PC-3 (cell line): ENCODE results near the gene DICER1. TPM values are rescaled to one million over a fixed set of nuclear protein-coding genes. Genes with fewer than 3 reads are reported as not detected.

Experiments
- ATAC-seq: fragments of 200-7000 bp; cut with Tn5 transposase; 2 replicates; pipeline ENCODE4 v1.9.1; 2020; ENCODE audit warnings: mild to moderate bottlenecking, moderate library complexity
- BruUV-seq: library from RNA; stranded (reverse); fragments of 400-500 nt; replicated peaks from 2 replicates; lab custom pipeline; 2021; lab: Mats Ljungman, UMichigan
- CTCF ChIA-PET: fragments of 300-600 bp; sonication (Branson Sonifier 250); formaldehyde crosslinking; loops from one replicate; lab custom pipeline; 2022; ENCODE audit warnings: antibody characterized with exemption; lab: Charles Lee
- POLR2A ChIA-PET: fragments of 300-600 bp; sonication (Branson Sonifier 250); formaldehyde crosslinking; loops from one replicate; lab custom pipeline; 2022; ENCODE audit warnings: antibody characterized with exemption; ENCODE audit not compliant: unreplicated experiment; lab: Charles Lee
- DNase-seq: peaks from one replicate; pipeline ENCODE4 v3.0.0-alpha.2; 2015
- H2AFZ ChIP-seq: fragments of 300-600 bp; sonication (generic); 2 replicates; pipeline ENCODE4 v1.6.0; 2016; ENCODE audit warnings: antibody characterized with exemption, low read length
- H3F3A ChIP-seq: fragments of 300-600 bp; sonication (generic); one replicate; pipeline ENCODE4 v1.6.0; 2017; ENCODE audit warnings: antibody characterized with exemption, low read length, control low read depth, mild to moderate bottlenecking; ENCODE audit not compliant: unreplicated experiment
- H3K27ac ChIP-seq: fragments of 300-600 bp; sonication (generic); 2 replicates; pipeline ENCODE4 v1.5.1; 2016; ENCODE audit warnings: mild to moderate bottlenecking, low read length
- H3K27me3 ChIP-seq: fragments of 300-600 bp; sonication (generic); 2 replicates; pipeline ENCODE4 v1.6.1; 2016; ENCODE audit warnings: low read length, mixed read lengths
- H3K36me3 ChIP-seq: fragments of 300-600 bp; sonication (generic); 2 replicates; pipeline ENCODE4 v1.6.1; 2016; ENCODE audit warnings: low read depth, mixed run types, low read length, mixed read lengths
- H3K4me1 ChIP-seq: fragments of 300-600 bp; sonication (generic); 2 replicates; pipeline ENCODE4 v1.5.1; 2016; ENCODE audit warnings: low read length; ENCODE audit not compliant: insufficient read depth
- H3K4me2 ChIP-seq: fragments of 300-600 bp; sonication (generic); 2 replicates; pipeline ENCODE4 v1.6.0; 2016; ENCODE audit warnings: low read length
- H3K4me3 ChIP-seq: fragments of 300-600 bp; sonication (generic); 2 replicates; pipeline ENCODE4 v1.5.1; 2016; ENCODE audit warnings: mild to moderate bottlenecking, low read length, mixed read lengths
- H3K79me2 ChIP-seq: fragments of 300-600 bp; sonication (generic); 2 replicates; pipeline ENCODE4 v1.6.1; 2017; ENCODE audit warnings: low read length, mixed read lengths
- H3K9ac ChIP-seq: fragments of 300-600 bp; sonication (generic); 2 replicates; pipeline ENCODE4 v1.6.0; 2016; ENCODE audit warnings: mild to moderate bottlenecking, low read length
- H3K9me2 ChIP-seq: fragments of 300-600 bp; sonication (generic); replicated peaks from 2 replicates; pipeline ENCODE4 v1.6.1; 2016; ENCODE audit warnings: mixed run types, low read length, mixed read lengths
- H3K9me3 ChIP-seq: fragments of 300-600 bp; sonication (generic); 2 replicates; pipeline ENCODE4 v1.6.1; 2016; ENCODE audit warnings: low read length, mixed read lengths
- H4K20me1 ChIP-seq: fragments of 300-600 bp; sonication (generic); 2 replicates; pipeline ENCODE4 v1.6.1; 2016; ENCODE audit warnings: low read length, mixed read lengths
- EZH2 ChIP-seq: fragments of 300-600 bp; sonication (generic); IDR thresholded peaks from one replicate; pipeline ENCODE4 v1.6.1; 2017; ENCODE audit warnings: antibody characterized with exemption, mild to moderate bottlenecking, low read length; ENCODE audit not compliant: unreplicated experiment
- EZH2phosphoT487 ChIP-seq: fragments of 300-600 bp; sonication (generic); IDR thresholded peaks from 2 replicates; pipeline ENCODE4 v1.6.1; 2018; ENCODE audit warnings: mild to moderate bottlenecking, antibody characterized with exemption, low read length, borderline replicate concordance
- intact Hi-C: fragments of 100-400 bp; cut with micrococcal nuclease; formaldehyde crosslinking; loops from 2 replicates; pipeline ENCODE4 v1.9.0; 2023
- total RNA-seq: library from RNA; depleted of rRNA; stranded (reverse); fragments of >200 nt; gene quantifications from 2 replicates; pipeline ENCODE4 v1.2.3, GENCODE V29; 2014
- TF ChIP-seq, protein P1 (sequence below): fragments of 300-600 bp; sonication (generic); conservative IDR thresholded peaks from 2 replicates; pipeline ENCODE4 v1.5.1; 2017; ENCODE audit warnings: antibody characterized with exemption, low read depth, mild to moderate bottlenecking, low read length

DICER1 gene
- total RNA-seq, 1 experiment from 2014 or later = 29.9 TPM

DNA sequence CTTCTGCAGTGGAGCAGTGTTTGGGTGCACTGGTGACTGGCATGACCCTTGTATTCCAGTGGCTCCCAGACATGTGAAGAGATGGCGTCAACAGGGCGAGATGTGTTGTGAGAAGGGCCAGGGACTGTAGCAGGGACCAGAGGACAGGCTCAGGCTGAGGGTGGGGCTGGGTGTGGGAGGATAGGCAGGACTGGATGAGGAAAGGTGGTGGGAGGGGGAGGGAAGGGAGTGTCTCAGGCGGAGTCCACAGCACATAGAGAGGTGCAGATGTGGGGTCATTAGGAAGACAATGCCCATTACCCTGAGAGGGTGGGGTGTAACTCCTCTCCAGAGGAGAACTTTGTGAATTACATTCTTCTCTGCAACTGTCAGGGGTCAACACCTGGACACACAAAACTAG is 78.5 kb downstream of the DICER1 start:
- no peaks in the 10 kb centered on the region for H3K9me2 ChIP-seq
- H3K4me3 ChIP-seq = no peak overlapping the region
- TF ChIP-seq EZH2phosphoT487 (no peak), EZH2 (no peak)
- TF ChIP-seq, protein P1, sequence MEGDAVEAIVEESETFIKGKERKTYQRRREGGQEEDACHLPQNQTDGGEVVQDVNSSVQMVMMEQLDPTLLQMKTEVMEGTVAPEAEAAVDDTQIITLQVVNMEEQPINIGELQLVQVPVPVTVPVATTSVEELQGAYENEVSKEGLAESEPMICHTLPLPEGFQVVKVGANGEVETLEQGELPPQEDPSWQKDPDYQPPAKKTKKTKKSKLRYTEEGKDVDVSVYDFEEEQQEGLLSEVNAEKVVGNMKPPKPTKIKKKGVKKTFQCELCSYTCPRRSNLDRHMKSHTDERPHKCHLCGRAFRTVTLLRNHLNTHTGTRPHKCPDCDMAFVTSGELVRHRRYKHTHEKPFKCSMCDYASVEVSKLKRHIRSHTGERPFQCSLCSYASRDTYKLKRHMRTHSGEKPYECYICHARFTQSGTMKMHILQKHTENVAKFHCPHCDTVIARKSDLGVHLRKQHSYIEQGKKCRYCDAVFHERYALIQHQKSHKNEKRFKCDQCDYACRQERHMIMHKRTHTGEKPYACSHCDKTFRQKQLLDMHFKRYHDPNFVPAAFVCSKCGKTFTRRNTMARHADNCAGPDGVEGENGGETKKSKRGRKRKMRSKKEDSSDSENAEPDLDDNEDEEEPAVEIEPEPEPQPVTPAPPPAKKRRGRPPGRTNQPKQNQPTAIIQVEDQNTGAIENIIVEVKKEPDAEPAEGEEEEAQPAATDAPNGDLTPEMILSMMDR = no peak
- no peaks in the 10 kb centered on the region for H3K4me1 ChIP-seq
- H2AFZ ChIP-seq = no peak overlapping the region
- intact Hi-C loops = no loop called here
- BruUV-seq = no TSS peak
- H4K20me1 ChIP-seq = no peaks in the 10 kb centered on the region
- no peaks in the 10 kb centered on the region for H3F3A ChIP-seq
- POLR2A ChIA-PET = no interaction called here
- DNase-seq = no peak
- H3K36me3 ChIP-seq = no peaks in the 10 kb centered on the region
- no peak overlapping the region for H3K27ac ChIP-seq
- CTCF ChIA-PET = no interaction called here
- H3K4me2 ChIP-seq = no peak overlapping the region
- H3K79me2 ChIP-seq = no peaks in the 10 kb centered on the region
- peaks cover 12% of the 10 kb centered on the region for H3K27me3 ChIP-seq
- no peak for ATAC-seq
- no peak overlapping the region for H3K9ac ChIP-seq
- H3K9me3 ChIP-seq = no peaks in the 10 kb centered on the region

- Histone ChIP-seq H2AFZ (no peak overlapping the region), H3K27ac (no peak overlapping the region), H3K27me3 (peaks cover 27% of the 10 kb centered on the region), H3F3A (no peaks in the 10 kb centered on the region), H3K9me3 (no peaks in the 10 kb centered on the region), H3K9ac (no peak overlapping the region), H3K4me2 (no peak overlapping the region), H4K20me1 (no peaks in the 10 kb centered on the region), H3K79me2 (no peaks in the 10 kb centered on the region), H3K4me3 (no peak overlapping the region), H3K9me2 (no peaks in the 10 kb centered on the region), H3K36me3 (no peaks in the 10 kb centered on the region), H3K4me1 (no peaks in the 10 kb centered on the region)
- BruUV-seq = no TSS peak
- intact Hi-C loops = no loop called here
- CTCF ChIA-PET = no interaction called here
- DNase-seq (no peak), ATAC-seq (no peak)
- TF ChIP-seq, protein P1 = no peak
- TF ChIP-seq EZH2 = no peak
- TF ChIP-seq EZH2phosphoT487 = no peak
- POLR2A ChIA-PET = no interaction called here
Measured at GRCh38 chr14:95077345-95077744, 80.0 kb downstream of the DICER1 start.

DNA sequence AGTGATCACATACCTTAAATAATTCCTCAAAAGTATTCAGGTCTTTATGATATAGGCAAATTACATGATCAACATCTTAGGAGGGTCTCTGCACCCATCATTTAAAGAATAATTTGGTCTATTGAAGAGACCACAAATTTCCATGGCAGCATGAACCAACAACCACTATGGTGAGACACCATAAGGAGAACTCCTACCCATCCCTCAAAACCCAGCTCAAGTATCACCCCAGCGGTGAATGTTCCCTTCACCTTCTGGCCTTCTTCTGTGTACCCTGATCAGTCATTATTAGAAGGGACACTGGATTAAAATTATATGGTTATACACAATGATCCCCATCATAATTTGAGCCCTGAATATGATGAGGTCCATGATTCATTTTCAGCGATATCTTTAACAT is 81.5 kb downstream of the DICER1 start:
- no peak overlapping the region for H3K27ac ChIP-seq
- DNase-seq (no peak), ATAC-seq (no peak)
- no peak overlapping the region for H3K9ac ChIP-seq
- no peaks in the 10 kb centered on the region for H3K79me2 ChIP-seq
- H3K4me3 ChIP-seq = no peak overlapping the region
- peaks cover 36% of the 10 kb centered on the region for H3K27me3 ChIP-seq
- TF ChIP-seq EZH2phosphoT487 = no peak
- TF ChIP-seq, protein P1 = no peak
- no peak for TF ChIP-seq EZH2
- CTCF ChIA-PET = no interaction called here
- no peaks in the 10 kb centered on the region for H3K4me1 ChIP-seq
- H3K9me3 ChIP-seq = no peaks in the 10 kb centered on the region
- H3K9me2 ChIP-seq = no peaks in the 10 kb centered on the region
- H3K4me2 ChIP-seq = no peak overlapping the region
- H3K36me3 ChIP-seq = no peaks in the 10 kb centered on the region
- H4K20me1 ChIP-seq = no peaks in the 10 kb centered on the region
- no peak overlapping the region for H2AFZ ChIP-seq
- H3F3A ChIP-seq = no peaks in the 10 kb centered on the region
- BruUV-seq = no TSS peak
- intact Hi-C loops = no loop called here
- POLR2A ChIA-PET = no interaction called here
